ENCODE measurements around the gene UGDH. TPM values are rescaled to one million over a fixed set of nuclear protein-coding genes. Genes with fewer than 3 reads are reported as not detected.

UGDH gene
- total and polyA plus RNA-seq, 2 donors (not counting 3 experiments of a cell fraction or from before 2014, with no cell fraction given) = 41.3 to 62.1 TPM

DNA sequence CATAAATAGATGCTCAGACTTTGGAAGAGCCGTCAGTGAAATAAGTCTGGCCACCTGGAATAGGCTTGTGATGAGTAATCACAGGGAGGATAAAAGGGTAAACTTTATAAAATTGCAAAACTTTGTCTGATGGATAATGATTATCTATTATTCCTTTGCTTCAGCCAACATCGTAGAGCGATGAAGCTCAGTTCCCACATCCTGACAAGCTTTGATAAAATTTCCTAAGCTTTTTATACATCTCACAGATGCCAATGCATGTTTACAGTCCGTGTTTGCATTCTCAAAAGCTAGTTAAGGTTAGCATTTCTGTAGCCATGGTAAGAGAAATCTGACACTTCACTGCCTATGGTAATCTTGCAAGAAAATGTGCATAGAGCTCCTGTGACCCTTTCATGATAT, 15.4 kb upstream of the UGDH start:
- no peaks in the 10 kb centered on the region for H3K36me3 ChIP-seq (ENCODE audit: control insufficient read depth in 2 of 2, extremely low read depth in 1 of 2, insufficient read depth in 2 of 2, low read length in 2 of 2)
- ChIA-PET POLR2A (interaction anchor here (1.1 to 1.3 kb wide), 2 partner anchors 15 to 17 kb away, joined by 3 to 6 read pairs; partner anchors contain the start of gene UGDH), CTCF (interaction anchor here (1.2 kb wide), 2 partner anchors 9 to 19 kb away, joined by 3 to 5 read pairs; no protein-coding TSS in a partner anchor)
- FAIRE-seq = no peak
- no peaks in the 10 kb centered on the region for H3K4me1 ChIP-seq (ENCODE audit: control insufficient read depth, extremely low read depth, insufficient read depth, low read length)
- H3K9ac ChIP-seq (replicated peaks; ENCODE audit: extremely low read depth, insufficient read depth, low read length) = no peak overlapping the region
- no peaks in the 10 kb centered on the region for H3K27me3 ChIP-seq (ENCODE audit: control insufficient read depth in 2 of 2, insufficient read depth in 2 of 2, low read length in 2 of 2)
- H3K9me1 ChIP-seq (replicated peaks; ENCODE audit: control insufficient read depth, extremely low read depth, insufficient read depth, low read length) = no peaks in the 10 kb centered on the region
- H3K79me2 ChIP-seq (ENCODE audit: control insufficient read depth, insufficient read depth, low read length) = no peaks in the 10 kb centered on the region
- intact Hi-C loops (cut with micrococcal nuclease) (no loop called here), dilution Hi-C loops (cut with MboI; ENCODE audit: extremely low pct_ligation_motif_present, low sequenced_read_pairs) (no loop called here)
- no peak overlapping the region for H2AFZ ChIP-seq (ENCODE audit: low read depth, low read length)
- H3K4me2 ChIP-seq (ENCODE audit: insufficient read depth, low read length) = no peak overlapping the region
- DNase-seq (ENCODE audit: low read depth, low spot score) = no peak
- BruUV-seq (replicated peaks) = no TSS peak
- H3K4me3 ChIP-seq (replicated peaks in 1 of 3; ENCODE audit: insufficient read depth in 1 of 3, low read depth in 1 of 3, low read length in 3 of 3) = no peak overlapping the region
- H3K9me3 ChIP-seq (replicated peaks; ENCODE audit: control insufficient read depth, insufficient read depth, low read length) = no peaks in the 10 kb centered on the region
- no peaks in the 10 kb centered on the region for H4K20me1 ChIP-seq (replicated peaks; ENCODE audit: control insufficient read depth, extremely low read depth, insufficient read depth, low read length)
- TF ChIP-seq EZH2 (IDR thresholded peaks at IDR 0.05; ENCODE audit: borderline replicate concordance, low read depth, low read length, severe bottlenecking) (no peak), FOS (IDR thresholded peaks at IDR 0.05; ENCODE audit: borderline replicate concordance, insufficient read depth, low read length) (no peak), MAX (IDR thresholded peaks at IDR 0.05; ENCODE audit: insufficient read depth, insufficient read length) (no peak), MYC (IDR thresholded peaks at IDR 0.05; ENCODE audit: low read depth, low read length) (no peak), POLR2A (IDR thresholded peaks at IDR 0.05; ENCODE audit: low read depth, low read length) (no peak), GATA2 (IDR thresholded peaks at IDR 0.05; ENCODE audit: insufficient read depth, insufficient read length, low read depth, low read length) (no peak), POLR2AphosphoS5 (IDR thresholded peaks at IDR 0.05; ENCODE audit: insufficient read depth, low read depth, low read length) (no peak), JUN (IDR thresholded peaks at IDR 0.05; ENCODE audit: borderline replicate concordance, insufficient read depth, insufficient read length, low read depth) (no peak)
- TF ChIP-seq, protein P1, sequence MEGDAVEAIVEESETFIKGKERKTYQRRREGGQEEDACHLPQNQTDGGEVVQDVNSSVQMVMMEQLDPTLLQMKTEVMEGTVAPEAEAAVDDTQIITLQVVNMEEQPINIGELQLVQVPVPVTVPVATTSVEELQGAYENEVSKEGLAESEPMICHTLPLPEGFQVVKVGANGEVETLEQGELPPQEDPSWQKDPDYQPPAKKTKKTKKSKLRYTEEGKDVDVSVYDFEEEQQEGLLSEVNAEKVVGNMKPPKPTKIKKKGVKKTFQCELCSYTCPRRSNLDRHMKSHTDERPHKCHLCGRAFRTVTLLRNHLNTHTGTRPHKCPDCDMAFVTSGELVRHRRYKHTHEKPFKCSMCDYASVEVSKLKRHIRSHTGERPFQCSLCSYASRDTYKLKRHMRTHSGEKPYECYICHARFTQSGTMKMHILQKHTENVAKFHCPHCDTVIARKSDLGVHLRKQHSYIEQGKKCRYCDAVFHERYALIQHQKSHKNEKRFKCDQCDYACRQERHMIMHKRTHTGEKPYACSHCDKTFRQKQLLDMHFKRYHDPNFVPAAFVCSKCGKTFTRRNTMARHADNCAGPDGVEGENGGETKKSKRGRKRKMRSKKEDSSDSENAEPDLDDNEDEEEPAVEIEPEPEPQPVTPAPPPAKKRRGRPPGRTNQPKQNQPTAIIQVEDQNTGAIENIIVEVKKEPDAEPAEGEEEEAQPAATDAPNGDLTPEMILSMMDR (IDR thresholded peaks at IDR 0.05; ENCODE audit: extremely low read depth in 1 of 2, insufficient read depth in 1 of 2, low read depth in 1 of 2, low read length in 2 of 2) = no peak
- H3K27ac ChIP-seq (ENCODE audit: insufficient read depth, low read depth, low read length) = no peak overlapping the region
